ENCODE results near the gene MAP1B. TPM values are rescaled to one million over a fixed set of nuclear protein-coding genes. Genes with fewer than 3 reads are reported as not detected.

MAP1B gene
- total and polyA plus RNA-seq, 4 donors: 0.58 to 5.0 (median 2.1) TPM

DNA sequence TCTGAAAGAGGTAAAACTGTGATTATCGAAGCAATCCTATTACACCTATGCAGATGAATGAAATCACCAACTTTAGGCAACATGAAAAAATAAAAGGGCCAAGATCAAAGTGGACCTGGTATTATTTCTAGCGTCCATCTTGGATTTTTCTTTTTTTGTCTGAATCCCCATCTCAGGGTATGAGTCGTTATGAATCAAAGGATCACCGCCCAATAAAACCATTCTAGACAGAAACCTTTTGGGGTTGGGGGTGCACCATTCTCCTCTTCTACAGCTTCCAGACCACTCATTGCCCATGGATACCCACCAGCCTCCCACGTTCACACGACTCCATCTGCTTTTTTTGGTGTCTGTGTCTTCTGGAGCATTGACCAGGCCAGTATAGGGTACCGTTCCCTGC is 33.4 kb downstream of the MAP1B start:
- TF ChIP-seq RXRA (IDR thresholded peaks at IDR 0.05) (no peak), SP1 (IDR thresholded peaks at IDR 0.05) (no peak), NR2F2 (IDR thresholded peaks at IDR 0.05) (no peak), JUND (IDR thresholded peaks at IDR 0.05) (no peak), YY1 (IDR thresholded peaks at IDR 0.05) (no peak), HNF4G (IDR thresholded peaks at IDR 0.05) (no peak), ZBTB33 (IDR thresholded peaks at IDR 0.05) (no peak), FOXA1 (IDR thresholded peaks at IDR 0.05) (no peak), EGR1 (IDR thresholded peaks at IDR 0.05; ENCODE audit: low read depth in 2 of 2) (no peak), HNF4A (conservative IDR thresholded peaks at IDR 0.05) (no peak), REST (IDR thresholded peaks at IDR 0.05) (no peak), MAX (IDR thresholded peaks at IDR 0.05) (no peak)

GRCh38 chr5:72141440-72142355 is 34.4 kb downstream of the MAP1B start:
- TF ChIP-seq NR2F2 (IDR thresholded peaks at IDR 0.05): peak; percentile 27
- TF ChIP-seq FOXA1 (IDR thresholded peaks at IDR 0.05): no peak
- peak in 1 of 2 donors; percentile 21 for TF ChIP-seq RXRA (IDR thresholded peaks at IDR 0.05)
- peak in 1 of 2 donors; percentile 33 for TF ChIP-seq JUND (IDR thresholded peaks at IDR 0.05)
- TF ChIP-seq HNF4A (conservative IDR thresholded peaks at IDR 0.05): no peak
- Histone ChIP-seq H3K9me3 (ENCODE audit: control insufficient read depth in 4 of 4, low read length in 3 of 4) (no peaks in the 10 kb centered on the region), H3K9ac (ENCODE audit: low read depth in 1 of 2, low read length in 2 of 2) (no peak overlapping the region), H3K4me1 (ENCODE audit: control insufficient read depth in 4 of 4, insufficient read depth in 4 of 4, low read length in 3 of 4) (peaks cover 0 to 2% (median 0%) of the 10 kb centered on the region in 4 donors), H3K27ac (ENCODE audit: low read depth in 1 of 2, low read length in 2 of 2) (no peak overlapping the region), H3K4me3 (ENCODE audit: low read depth in 1 of 3, low read length in 3 of 3) (no peak overlapping the region), H3K27me3 (ENCODE audit: control insufficient read depth in 4 of 4, insufficient read depth in 4 of 4, low read length in 3 of 4) (no peaks in the 10 kb centered on the region), H3K36me3 (ENCODE audit: control insufficient read depth in 4 of 4, insufficient read depth in 3 of 4, low read depth in 1 of 4, low read length in 3 of 4) (no peaks in the 10 kb centered on the region)
- DNase-seq (ENCODE audit: low spot score): no peak
- 85% methylated on average over 8 of the region's 8 CpGs for WGBS

More for the DNA sequence above, 33.4 kb downstream of the MAP1B start:
- Histone ChIP-seq H3K9me3 (ENCODE audit: control insufficient read depth in 4 of 4, low read length in 3 of 4) (no peaks in the 10 kb centered on the region), H3K36me3 (ENCODE audit: control insufficient read depth in 4 of 4, insufficient read depth in 3 of 4, low read depth in 1 of 4, low read length in 3 of 4) (no peaks in the 10 kb centered on the region), H3K4me1 (ENCODE audit: control insufficient read depth in 4 of 4, insufficient read depth in 4 of 4, low read length in 3 of 4) (peaks cover 0 to 2% (median 0%) of the 10 kb centered on the region in 4 donors), H3K27me3 (ENCODE audit: control insufficient read depth in 4 of 4, insufficient read depth in 4 of 4, low read length in 3 of 4) (no peaks in the 10 kb centered on the region), H3K27ac (ENCODE audit: low read depth in 1 of 2, low read length in 2 of 2) (no peak overlapping the region), H3K9ac (ENCODE audit: low read depth in 1 of 2, low read length in 2 of 2) (no peak overlapping the region), H3K4me3 (ENCODE audit: low read depth in 1 of 3, low read length in 3 of 3) (no peak overlapping the region)
- DNase-seq (ENCODE audit: low spot score): no peak
- WGBS: 93% methylated on average over 7 of the region's 7 CpGs
